Tibial artery (tissue), 4 donors: ENCODE results near the gene P2RY14.

Experiments used
- DNase-seq, 2 donors: peaks; one replicate each; pipeline ENCODE4 v3.0.0-alpha.2; 2019
- H3K27ac ChIP-seq, 2 donors: fragments of 200-600 bp; sonication (generic) in 1 of 2; 1 replicate in 1 of 2; 2 replicates in 1 of 2; pipeline ENCODE4 v1.5.1; 2018 to 2019; ENCODE audit warnings: mild to moderate bottlenecking in 1 of 2
- H3K27me3 ChIP-seq, 2 donors: fragments of 200-600 bp; sonication (generic) in 1 of 2; one replicate each; pipeline versions ENCODE4 v1.5.1 to v1.6.0; 2016 to 2019
- H3K36me3 ChIP-seq, 3 donors: fragments of 200-600 bp; sonication (generic) in 2 of 3; one replicate each; pipeline ENCODE4 v1.5.1; 2016 to 2019; ENCODE audit warnings: mild to moderate bottlenecking in 2 of 3
- H3K4me1 ChIP-seq, 4 donors: fragments of 200-600 bp; sonication (generic) in 2 of 4; 1 replicate in 3 of 4; 2 replicates in 1 of 4; pipeline ENCODE4 v1.5.1; 2016 to 2019
- H3K4me3 ChIP-seq, 2 donors: fragments of 200-600 bp; sonication (generic) in 1 of 2; 1 replicate in 1 of 2; 2 replicates in 1 of 2; pipeline ENCODE4 v1.5.1; 2018 to 2019; ENCODE audit warnings: mild to moderate bottlenecking in 2 of 2
- H3K9me3 ChIP-seq, 3 donors: fragments of 200-600 bp; sonication (generic) in 1 of 3; one replicate each; pipeline ENCODE4 v1.5.1; 2016 to 2019
- intact Hi-C: fragments of 100-400 bp; cut with DNase I; formaldehyde crosslinking; loops from one replicate; pipeline ENCODE4 v1.15.0; 2023; ENCODE audit warnings: low total_unique reads
- TF ChIP-seq, protein P1 (sequence below), 2 experiments: fragments of 200-600 bp in 1 of 2; fragments of 450-650 bp in 1 of 2; IDR thresholded peaks; one replicate each; pipeline ENCODE4 v1.5.1; 2017 to 2019; ENCODE audit warnings: antibody characterized with exemption in 2 of 2, mild to moderate bottlenecking in 1 of 2, moderate library complexity in 1 of 2

P2RY14 gene

DNA sequence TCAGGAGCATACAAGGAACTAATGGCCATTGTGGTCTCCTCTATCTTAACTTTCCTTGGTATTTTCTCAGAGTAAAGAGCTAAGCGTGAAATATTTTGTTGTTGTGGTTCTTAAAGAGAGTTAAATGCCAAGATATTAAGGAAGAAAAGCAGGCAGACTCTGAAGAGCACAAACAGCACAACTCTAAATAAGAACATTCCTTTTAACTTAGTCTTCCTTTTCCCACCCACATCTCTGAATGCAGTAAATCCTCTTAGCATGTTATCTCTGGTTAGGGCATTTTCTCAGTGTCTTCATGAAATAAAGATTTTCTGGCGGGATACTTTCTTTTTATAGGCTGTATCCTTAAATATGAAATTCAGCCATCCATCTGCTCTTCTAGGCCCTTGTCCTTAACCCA lies 36.8 kb upstream of the P2RY14 start:
- no peaks in the 10 kb centered on the region for H3K36me3 ChIP-seq
- H3K4me3 ChIP-seq, result no peak overlapping the region
- H3K9me3 ChIP-seq, result no peaks in the 10 kb centered on the region
- H3K27me3 ChIP-seq, result no peaks in the 10 kb centered on the region
- no peak overlapping the region for H3K27ac ChIP-seq
- intact Hi-C loops, result no loop called here
- TF ChIP-seq, protein P1, sequence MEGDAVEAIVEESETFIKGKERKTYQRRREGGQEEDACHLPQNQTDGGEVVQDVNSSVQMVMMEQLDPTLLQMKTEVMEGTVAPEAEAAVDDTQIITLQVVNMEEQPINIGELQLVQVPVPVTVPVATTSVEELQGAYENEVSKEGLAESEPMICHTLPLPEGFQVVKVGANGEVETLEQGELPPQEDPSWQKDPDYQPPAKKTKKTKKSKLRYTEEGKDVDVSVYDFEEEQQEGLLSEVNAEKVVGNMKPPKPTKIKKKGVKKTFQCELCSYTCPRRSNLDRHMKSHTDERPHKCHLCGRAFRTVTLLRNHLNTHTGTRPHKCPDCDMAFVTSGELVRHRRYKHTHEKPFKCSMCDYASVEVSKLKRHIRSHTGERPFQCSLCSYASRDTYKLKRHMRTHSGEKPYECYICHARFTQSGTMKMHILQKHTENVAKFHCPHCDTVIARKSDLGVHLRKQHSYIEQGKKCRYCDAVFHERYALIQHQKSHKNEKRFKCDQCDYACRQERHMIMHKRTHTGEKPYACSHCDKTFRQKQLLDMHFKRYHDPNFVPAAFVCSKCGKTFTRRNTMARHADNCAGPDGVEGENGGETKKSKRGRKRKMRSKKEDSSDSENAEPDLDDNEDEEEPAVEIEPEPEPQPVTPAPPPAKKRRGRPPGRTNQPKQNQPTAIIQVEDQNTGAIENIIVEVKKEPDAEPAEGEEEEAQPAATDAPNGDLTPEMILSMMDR (IDR thresholded peaks at IDR 0.05), result no peak
- H3K4me1 ChIP-seq, result no peaks in the 10 kb centered on the region
- DNase-seq, result no peak

DNA sequence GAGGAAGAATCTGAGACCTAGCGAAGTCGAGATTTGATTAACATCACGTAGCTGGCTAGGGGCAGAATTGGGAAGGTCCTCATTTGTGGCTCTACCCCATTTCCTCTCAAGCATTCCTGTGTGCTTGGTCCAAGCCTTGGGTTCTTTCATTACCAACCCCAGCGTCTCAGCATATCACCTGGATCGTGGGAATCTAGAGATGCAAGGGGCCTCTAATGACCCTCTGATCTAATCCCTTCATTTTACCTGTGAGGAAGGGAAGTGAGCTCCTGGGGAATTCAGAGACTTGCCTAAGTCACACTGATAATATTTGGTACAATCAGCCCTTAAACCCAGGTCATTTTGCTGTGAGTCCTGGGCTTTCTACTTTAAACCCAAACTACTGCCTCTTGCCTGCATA lies 36.3 kb upstream of the P2RY14 start:
- no peaks in the 10 kb centered on the region for H3K36me3 ChIP-seq
- no peaks in the 10 kb centered on the region for H3K9me3 ChIP-seq
- H3K27me3 ChIP-seq, result no peaks in the 10 kb centered on the region
- H3K4me3 ChIP-seq, result no peak overlapping the region
- TF ChIP-seq, protein P1 (IDR thresholded peaks at IDR 0.05), result no peak
- no peak overlapping the region for H3K27ac ChIP-seq
- H3K4me1 ChIP-seq, result no peaks in the 10 kb centered on the region
- DNase-seq, result no peak
- intact Hi-C loops, result no loop called here

- TF ChIP-seq, protein P1 (IDR thresholded peaks at IDR 0.05), result no peak
- Histone ChIP-seq H3K9me3 (no peaks in the 10 kb centered on the region), H3K4me3 (no peak overlapping the region), H3K27me3 (no peaks in the 10 kb centered on the region), H3K27ac (no peak overlapping the region), H3K36me3 (no peaks in the 10 kb centered on the region), H3K4me1 (no peaks in the 10 kb centered on the region)
- no peak for DNase-seq
- intact Hi-C loops, result no loop called here
These were observed 35.8 kb upstream of the P2RY14 start for GRCh38 chr3:151314137-151314536.

- no peak overlapping the region for H3K27ac ChIP-seq
- no peak overlapping the region for H3K4me3 ChIP-seq
- H3K27me3 ChIP-seq, result no peaks in the 10 kb centered on the region
- H3K36me3 ChIP-seq, result no peaks in the 10 kb centered on the region
- DNase-seq, result no peak
- no peaks in the 10 kb centered on the region for H3K9me3 ChIP-seq
- no peaks in the 10 kb centered on the region for H3K4me1 ChIP-seq
- intact Hi-C loops, result no loop called here
- TF ChIP-seq, protein P1 (IDR thresholded peaks at IDR 0.05), result no peak
These were observed 34.6 kb upstream of the P2RY14 start for GRCh38 chr3:151312972-151313371.

- intact Hi-C loops, result no loop called here
- TF ChIP-seq, protein P1 (IDR thresholded peaks at IDR 0.05), result no peak
These were observed 31.2 kb upstream of the P2RY14 start for GRCh38 chr3:151309566-151309965.

More at GRCh38 chr3:151309566-151309965, 31.2 kb upstream of the P2RY14 start:
- DNase-seq, result no peak
- Histone ChIP-seq H3K4me3 (no peak overlapping the region), H3K27me3 (no peaks in the 10 kb centered on the region), H3K36me3 (no peaks in the 10 kb centered on the region), H3K4me1 (peaks cover 0 to 5% (median 2%) of the 10 kb centered on the region in 4 donors), H3K27ac (no peak overlapping the region), H3K9me3 (no peaks in the 10 kb centered on the region)
